GM12878 (cell line): Measurements from ENCODE around the gene ISM1. TPM values are rescaled to one million over a fixed set of nuclear protein-coding genes. Genes with fewer than 3 reads are reported as not detected.

Experiments used
- ATAC-seq: fragments of 200-7000 bp; cut with Tn5 transposase; 3 replicates; pipeline ENCODE4 v1.9.1; 2020; ENCODE audit warnings: mild to moderate bottlenecking, moderate library complexity
- BruUV-seq: library from RNA; stranded (reverse); fragments of 400-500 nt; replicated peaks from 2 replicates; lab custom pipeline; 2021; lab: Mats Ljungman, UMichigan
- CTCF ChIA-PET: fragments of 300-600 bp; sonication (Branson Sonifier 250); formaldehyde crosslinking; extraction: SDS; loops from one replicate; lab custom pipeline; 2021; ENCODE audit warnings: inconsistent platforms; lab: Yijun Ruan, JAX
- POLR2A ChIA-PET: fragments of 350-600 bp; formaldehyde crosslinking; extraction: SDS; loops from one replicate; lab custom pipeline; 2021; ENCODE audit warnings: inconsistent platforms; lab: Charles Lee
- RAD21 ChIA-PET: fragments of 300-600 bp; sonication (Branson Sonifier 250); formaldehyde crosslinking; loops from one replicate; lab custom pipeline; 2023; ENCODE audit warnings: antibody characterized with exemption; ENCODE audit not compliant: unreplicated experiment; lab: Charles Lee
- SMC1A ChIA-PET: fragments of 300-600 bp; sonication (Branson Sonifier 250); formaldehyde crosslinking; loops from one replicate; lab custom pipeline; 2023; ENCODE audit not compliant: unreplicated experiment, uncharacterized antibody; lab: Charles Lee
- DNase-seq: peaks from one replicate; pipeline ENCODE4 v3.0.0-alpha.2; 2011; ENCODE audit warnings: low read depth, low spot score
- FAIRE-seq: peaks from 3 replicates; lab custom pipeline; 2011; peaks lifted over from hg19 to GRCh38; lab: Jason Lieb, UNC
- H2AFZ ChIP-seq: 2 replicates; pipeline ENCODE4 v1.6.0; 2011; ENCODE audit warnings: low read depth, low read length, control low read depth; ENCODE audit not compliant: control insufficient read depth
- H3K27ac ChIP-seq: 2 replicates; pipeline ENCODE4 v1.5.1; 2011; ENCODE audit warnings: control low read depth; ENCODE audit not compliant: control insufficient read depth, insufficient read depth
- H3K27me3 ChIP-seq, 2 experiments: replicated peaks in 1 of 2; 2 replicates each; pipeline versions ENCODE4 v1.6.0 to v1.6.1; 2011; ENCODE audit warnings: low read length in 1 of 2; ENCODE audit not compliant: control insufficient read depth in 2 of 2, insufficient read depth in 2 of 2
- H3K36me3 ChIP-seq, 2 experiments: 2 replicates each; pipeline ENCODE4 v1.5.1; 2011; ENCODE audit warnings: low read length in 1 of 2; ENCODE audit not compliant: control insufficient read depth in 2 of 2, insufficient read depth in 2 of 2
- H3K4me1 ChIP-seq: 2 replicates; pipeline ENCODE4 v1.6.1; 2011; ENCODE audit warnings: mild to moderate bottlenecking, low read length, moderate library complexity, mixed read lengths; ENCODE audit not compliant: control insufficient read depth, insufficient read depth
- H3K4me2 ChIP-seq: 2 replicates; pipeline ENCODE4 v1.6.0; 2011; ENCODE audit warnings: control low read depth; ENCODE audit not compliant: control insufficient read depth, insufficient read depth
- H3K4me3 ChIP-seq: fragments of 200-600 bp; sonication (generic); 2 replicates; pipeline ENCODE4 v1.5.1; 2016
- H3K79me2 ChIP-seq: 2 replicates; pipeline ENCODE4 v1.6.0; 2011; ENCODE audit warnings: low read length; ENCODE audit not compliant: control insufficient read depth, insufficient read depth
- H3K9ac ChIP-seq: 2 replicates; pipeline ENCODE4 v1.8.0; 2011; ENCODE audit warnings: low read length, control low read depth, mixed read lengths; ENCODE audit not compliant: control insufficient read depth, insufficient read depth
- H3K9me3 ChIP-seq: replicated peaks from 3 replicates; pipeline ENCODE4 v1.5.1; 2011; ENCODE audit warnings: mild to moderate bottlenecking, low read length; ENCODE audit not compliant: control insufficient read depth, insufficient read depth
- H4K20me1 ChIP-seq: 2 replicates; pipeline ENCODE4 v1.6.0; 2011; ENCODE audit not compliant: control insufficient read depth, insufficient read depth
- CBX5 ChIP-seq: sonication (generic); IDR thresholded peaks from 2 replicates; pipeline ENCODE4 v1.6.1; 2016; ENCODE audit warnings: low read depth, moderate library complexity, mild to moderate bottlenecking, inconsistent platforms
- CHD2 ChIP-seq: IDR thresholded peaks from 2 replicates; pipeline ENCODE4 v1.6.1; 2011; ENCODE audit warnings: low read depth, low read length, improper control_type of control experiment, borderline replicate concordance
- FOXK2 ChIP-seq: fragments of 450-650 bp; IDR thresholded peaks from 2 replicates; pipeline ENCODE4 v1.6.1; 2017; ENCODE audit warnings: mild to moderate bottlenecking, moderate library complexity
- GATAD2B ChIP-seq: fragments of 450-650 bp; conservative IDR thresholded peaks from 2 replicates; pipeline ENCODE4 v1.6.1; 2017; ENCODE audit warnings: low read depth, mild to moderate bottlenecking, moderate library complexity
- NKRF ChIP-seq: fragments of 450-650 bp; conservative IDR thresholded peaks from 2 replicates; pipeline ENCODE4 v1.6.1; 2017; ENCODE audit warnings: mild to moderate bottlenecking, moderate library complexity
- RCOR1 ChIP-seq: conservative IDR thresholded peaks from 2 replicates; pipeline ENCODE4 v1.6.1; 2012; ENCODE audit warnings: low read depth, low read length, improper control_type of control experiment
- WGBS: methylation state at CpG from one replicate; pipeline ENCODE4 v1.1.6; 2016; ENCODE audit warnings: low lambda C conversion rate; ENCODE audit not compliant: insufficient replicate concordance, insufficient coverage; ENCODE audit errors: missing lambda C conversion rate; 5-methylcytosine and 5-hydroxymethylcytosine counted together
- in situ Hi-C: fragments of 300-500 bp; cut with MboI; formaldehyde crosslinking; loops from 9 replicates; pipeline ENCODE4 v1.14.3; 2018; ENCODE audit warnings: mixed read lengths
- intact Hi-C: fragments of 100-400 bp; cut with micrococcal nuclease; formaldehyde crosslinking; loops from one replicate; pipeline ENCODE4 v1.14.2; 2022; ENCODE audit not compliant: unreplicated experiment
- polyA plus RNA-seq, 11 experiments: library from polyadenylated mRNA; depleted of rRNA in 4 of 11; unstranded in 6 of 11; stranded (reverse) in 5 of 11; fragments of >200 nt; fragmentation: Nextera tagmentation in 4 of 11; fragmentation: Illumina TruSeq in 1 of 11; extraction: Ambion mirVana in 4 of 11; extraction: Trizol in 1 of 11; gene quantifications; 1 replicate in 1 of 11; 2 replicates in 10 of 11; pipeline versions ENCODE4 v1.2.1 to v1.2.3, GENCODE V29; 2011 to 2016; ENCODE audit warnings: inconsistent platforms in 2 of 11, missing spikeins in 2 of 11, low read depth in 1 of 11
- total RNA-seq, 4 experiments: library from RNA; depleted of rRNA in 3 of 4; stranded (reverse); fragments of >200 nt in 3 of 4; fragmentation: Illumina TruSeq in 1 of 4; extraction: Trizol in 1 of 4; gene quantifications; 2 replicates each; pipeline versions ENCODE4 v1.2.1 to v1.2.3, GENCODE V29; 2013 to 2021

Gene ISM1
- total and polyA plus RNA-seq, 10 of the 15 experiments (the other 5 are each of a cell fraction or from before 2014, with no cell fraction given), result 0.01 to 0.03 TPM; not detected in 8

GRCh38 chr20:13211956-13212618, 9.0 kb upstream of the ISM1 start:
- Histone ChIP-seq H3K4me2 (no peak overlapping the region), H3K9me3 (no peaks in the 10 kb centered on the region), H3K27ac (no peak overlapping the region), H3K4me3 (no peak overlapping the region), H2AFZ (no peak overlapping the region), H4K20me1 (no peaks in the 10 kb centered on the region), H3K27me3 (no peaks in the 10 kb centered on the region), H3K4me1 (no peaks in the 10 kb centered on the region), H3K79me2 (no peaks in the 10 kb centered on the region), H3K36me3 (no peaks in the 10 kb centered on the region), H3K9ac (no peak overlapping the region)
- intact Hi-C loops (no loop called here), in situ Hi-C loops (no loop called here)
- TF ChIP-seq NKRF (no peak), FOXK2 (no peak), RCOR1 (no peak), GATAD2B (no peak), CBX5 (no peak), CHD2 (no peak)
- ChIA-PET POLR2A (no interaction called here), CTCF (interaction anchor here (1.2 kb wide), 1 partner anchor 8 kb away, joined by 3 read pairs; no protein-coding TSS in a partner anchor), SMC1A (interaction anchor here (0.6 to 1.4 kb wide), 2 partner anchors 46 to 134 kb away, joined by 3 read pairs; no protein-coding TSS in a partner anchor), RAD21 (no interaction called here)
- ATAC-seq (no peak), FAIRE-seq (no peak), DNase-seq (no peak)
- 10% methylated on average over 4 of the region's 4 CpGs for WGBS
- no TSS peak for BruUV-seq
